A673 (cell line): Measurements from ENCODE around the gene SLC25A21. TPM values are rescaled to one million over a fixed set of nuclear protein-coding genes. Genes with fewer than 3 reads are reported as not detected.

Source experiments
- BruUV-seq: library from RNA; stranded (reverse); fragments of 400-500 nt; replicated peaks from 2 replicates; lab custom pipeline; 2021; lab: Mats Ljungman, UMichigan
- CTCF ChIA-PET: fragments of 300-600 bp; sonication (Branson Sonifier 250); formaldehyde crosslinking; loops from one replicate; lab custom pipeline; 2022; ENCODE audit warnings: antibody characterized with exemption; lab: Charles Lee
- POLR2A ChIA-PET: fragments of 300-600 bp; sonication (Branson Sonifier 250); formaldehyde crosslinking; loops from one replicate; lab custom pipeline; 2022; ENCODE audit warnings: antibody characterized with exemption; ENCODE audit not compliant: low non-redundant PET; lab: Charles Lee
- DNase-seq: peaks from one replicate; pipeline ENCODE4 v3.0.0-alpha.2; 2015; ENCODE audit warnings: low spot score
- H3K27ac ChIP-seq: fragments of 200-600 bp; sonication (generic); 2 replicates; pipeline ENCODE4 v1.5.1; 2016; ENCODE audit warnings: mixed run types, low read depth, mild to moderate bottlenecking, mixed read lengths, antibody characterized with exemption, low read length; ENCODE audit not compliant: poor library complexity, severe bottlenecking
- H3K27me3 ChIP-seq: fragments of 200-600 bp; sonication (generic); replicated peaks from 2 replicates; pipeline ENCODE4 v1.6.1; 2017; ENCODE audit warnings: mixed run types, low read depth, mild to moderate bottlenecking, mixed read lengths, antibody characterized with exemption, low read length; ENCODE audit not compliant: insufficient read depth, poor library complexity
- H3K36me3 ChIP-seq: fragments of 200-600 bp; sonication (generic); 2 replicates; pipeline ENCODE4 v1.6.1; 2016; ENCODE audit warnings: mixed run types, mild to moderate bottlenecking, mixed read lengths, antibody characterized with exemption, low read length; ENCODE audit not compliant: insufficient read depth, poor library complexity, severe bottlenecking
- H3K4me1 ChIP-seq: fragments of 200-600 bp; sonication (generic); 2 replicates; pipeline ENCODE4 v1.6.1; 2017; ENCODE audit warnings: mixed run types, mild to moderate bottlenecking, mixed read lengths, antibody characterized with exemption, low read length; ENCODE audit not compliant: insufficient read depth, poor library complexity, severe bottlenecking
- H3K4me3 ChIP-seq: fragments of 200-600 bp; sonication (generic); 2 replicates; pipeline ENCODE4 v1.5.1; 2016; ENCODE audit warnings: low read depth, mixed run types, mild to moderate bottlenecking, mixed read lengths, low read length; ENCODE audit not compliant: poor library complexity, severe bottlenecking
- H3K9me3 ChIP-seq: fragments of 200-600 bp; sonication (generic); 2 replicates; pipeline ENCODE4 v1.6.1; 2016; ENCODE audit warnings: mixed run types, low read depth, mild to moderate bottlenecking, mixed read lengths, antibody characterized with exemption, low read length; ENCODE audit not compliant: poor library complexity, severe bottlenecking
- CTCF ChIP-seq: fragments of 300-800, 200-600 bp; sonication (generic); conservative IDR thresholded peaks from 2 replicates; pipeline ENCODE4 v1.5.1; 2017; ENCODE audit warnings: low read depth, mild to moderate bottlenecking, antibody characterized with exemption, low read length, moderate library complexity, mixed read lengths
- EZH2 ChIP-seq: fragments of 200-600 bp; sonication (generic); IDR thresholded peaks from 2 replicates; pipeline ENCODE4 v1.6.1; 2017; ENCODE audit warnings: borderline replicate concordance, low read depth, mild to moderate bottlenecking, mixed read lengths, antibody characterized with exemption, low read length; ENCODE audit not compliant: poor library complexity, severe bottlenecking
- intact Hi-C: fragments of 100-400 bp; cut with micrococcal nuclease; formaldehyde crosslinking; loops from one replicate; pipeline ENCODE4 v1.10.0; 2022; ENCODE audit not compliant: unreplicated experiment
- total RNA-seq: library from RNA; stranded (reverse); gene quantifications from 2 replicates; pipeline ENCODE4 v1.2.3, GENCODE V29; 2021

The SLC25A21 gene
- total RNA-seq, 1 experiment from 2014 or later, result 4.7 TPM

GRCh38 chr14:36717363-36717762, 455.0 kb downstream of the SLC25A21 start:
- intact Hi-C loops, result no loop called here
- BruUV-seq, result no TSS peak
- ChIA-PET CTCF (no interaction called here), POLR2A (no interaction called here)
- no peak overlapping the region for H3K27ac ChIP-seq
- no peak for DNase-seq
- H3K4me1 ChIP-seq, result peaks cover 5% of the 10 kb centered on the region
- no peaks in the 10 kb centered on the region for H3K36me3 ChIP-seq
- no peaks in the 10 kb centered on the region for H3K27me3 ChIP-seq
- H3K4me3 ChIP-seq, result no peak overlapping the region
- H3K9me3 ChIP-seq, result no peaks in the 10 kb centered on the region
- TF ChIP-seq CTCF, result no peak
- no peak for TF ChIP-seq EZH2

- no peak for TF ChIP-seq CTCF
- TF ChIP-seq EZH2, result no peak
- H3K4me1 ChIP-seq, result peaks cover 5% of the 10 kb centered on the region
- no peaks in the 10 kb centered on the region for H3K9me3 ChIP-seq
- no TSS peak for BruUV-seq
- intact Hi-C loops, result no loop called here
- H3K27me3 ChIP-seq, result no peaks in the 10 kb centered on the region
- POLR2A ChIA-PET, result no interaction called here
- DNase-seq, result no peak
- CTCF ChIA-PET, result no interaction called here
- H3K27ac ChIP-seq, result no peak overlapping the region
- H3K4me3 ChIP-seq, result no peak overlapping the region
- no peaks in the 10 kb centered on the region for H3K36me3 ChIP-seq
Observed at GRCh38 chr14:36716614-36717184, 455.7 kb downstream of the SLC25A21 start.

GRCh38 chr14:36713960-36714703, 458.3 kb downstream of the SLC25A21 start:
- intact Hi-C loops, result no loop called here

More at GRCh38 chr14:36713960-36714703, 458.3 kb downstream of the SLC25A21 start:
- ChIA-PET POLR2A (no interaction called here), CTCF (no interaction called here)
- Histone ChIP-seq H3K27ac (no peak overlapping the region), H3K36me3 (no peaks in the 10 kb centered on the region), H3K4me1 (peaks cover 5% of the 10 kb centered on the region), H3K27me3 (no peaks in the 10 kb centered on the region), H3K9me3 (no peaks in the 10 kb centered on the region), H3K4me3 (no peak overlapping the region)
- DNase-seq, result no peak
- BruUV-seq, result no TSS peak
- TF ChIP-seq EZH2 (no peak), CTCF (no peak)
